T47D (cell line): ENCODE measurements around the gene FAM110A.
"Not testable (repeated sequence)": the region's sequence is repeated elsewhere in the genome, so short reads cannot be mapped to it uniquely, and the experiment has no call there.

Source experiments
- DNase-seq, 2 experiments: peaks; one replicate each; pipeline versions ENCODE4 v3.0.0 to v3.0.0-alpha.2; 2011 to 2012; ENCODE audit warnings: low read depth in 1 of 2, low spot score in 1 of 2
- JUND ChIP-seq: IDR thresholded peaks from 2 replicates; pipeline ENCODE4 v1.6.1; 2012; ENCODE audit warnings: low read depth
- in situ Hi-C: cut with HindIII; loops from 2 replicates; pipeline ENCODE4 v1.10.0; 2016; ENCODE audit warnings: low sequenced_read_pairs, low pct_unique_long_range_greater_than_20kb

Gene FAM110A

DNA sequence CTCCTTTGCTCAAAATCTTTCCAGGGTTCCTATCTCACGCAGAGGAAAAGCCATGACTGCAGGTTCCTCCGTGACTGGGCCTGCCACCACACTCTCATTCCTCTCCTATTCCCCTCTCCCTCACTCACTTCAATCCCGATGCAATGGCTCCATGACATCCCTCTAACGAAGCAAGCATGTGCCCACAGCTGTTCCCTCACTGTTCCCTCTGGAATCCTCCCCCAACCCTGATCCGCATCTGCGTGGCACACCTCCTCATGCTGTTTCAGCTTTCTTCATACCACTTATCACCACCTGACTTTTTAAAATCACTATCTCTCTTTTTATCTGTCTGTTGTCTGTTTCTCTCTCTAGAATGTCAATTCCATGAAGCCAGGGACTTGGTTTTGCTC lies 57.1 kb downstream of the FAM110A start:
- no peak for TF ChIP-seq JUND
- in situ Hi-C loops: no loop called here
- no peak for DNase-seq

DNA sequence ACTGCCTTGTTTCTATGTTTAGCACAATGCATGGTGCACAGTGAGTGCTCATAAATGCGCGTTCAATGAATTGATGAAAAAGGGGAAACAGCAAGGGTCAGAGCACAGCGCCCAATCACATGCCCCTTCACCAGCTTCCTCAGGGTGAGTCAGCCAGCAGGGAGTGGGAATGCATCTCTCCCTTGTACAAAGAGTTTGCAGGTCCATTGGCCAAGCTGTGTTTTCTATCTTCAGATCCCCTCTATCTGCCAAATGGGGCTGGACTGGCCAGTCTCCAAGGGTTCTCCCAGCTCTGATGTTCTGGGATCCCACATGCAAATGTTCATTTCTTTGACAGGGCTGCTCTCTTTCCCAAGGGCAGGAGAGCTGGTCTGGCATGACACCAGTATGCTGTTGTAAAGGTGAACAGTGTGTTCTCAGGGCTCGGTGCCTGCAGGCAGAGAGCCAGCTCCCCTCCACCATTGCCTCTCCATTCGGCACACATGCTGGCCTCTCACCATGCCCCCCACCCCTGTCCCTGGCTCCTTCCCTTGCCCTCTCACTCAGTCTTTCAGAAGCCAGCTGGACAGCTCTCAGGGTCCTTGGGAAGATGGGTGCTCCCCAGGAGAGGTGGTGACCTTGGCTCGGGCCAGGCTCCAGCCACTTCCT lies 57.7 kb downstream of the FAM110A start:
- TF ChIP-seq JUND: no peak
- DNase-seq: no peak
- in situ Hi-C loops: no loop called here

DNA sequence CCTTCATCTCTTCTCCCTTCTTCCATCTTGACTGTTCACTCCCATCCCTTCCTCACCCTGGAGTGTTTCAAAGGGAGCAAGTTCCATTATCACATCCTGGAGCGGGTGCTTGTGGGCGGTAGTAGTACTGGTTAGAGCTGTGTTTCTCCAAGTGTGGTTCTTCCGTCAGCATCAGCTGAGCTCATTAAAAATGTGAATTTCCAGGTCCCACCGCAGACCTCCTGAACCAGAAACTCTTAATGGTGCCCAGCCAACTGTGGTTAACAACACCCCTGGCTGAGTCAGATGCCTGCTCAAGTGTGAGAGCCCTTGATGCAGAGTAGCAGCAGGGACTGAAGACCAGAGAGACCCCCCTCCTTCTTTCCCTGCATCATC lies 58.2 kb downstream of the FAM110A start:
- no peak for TF ChIP-seq JUND

DNA sequence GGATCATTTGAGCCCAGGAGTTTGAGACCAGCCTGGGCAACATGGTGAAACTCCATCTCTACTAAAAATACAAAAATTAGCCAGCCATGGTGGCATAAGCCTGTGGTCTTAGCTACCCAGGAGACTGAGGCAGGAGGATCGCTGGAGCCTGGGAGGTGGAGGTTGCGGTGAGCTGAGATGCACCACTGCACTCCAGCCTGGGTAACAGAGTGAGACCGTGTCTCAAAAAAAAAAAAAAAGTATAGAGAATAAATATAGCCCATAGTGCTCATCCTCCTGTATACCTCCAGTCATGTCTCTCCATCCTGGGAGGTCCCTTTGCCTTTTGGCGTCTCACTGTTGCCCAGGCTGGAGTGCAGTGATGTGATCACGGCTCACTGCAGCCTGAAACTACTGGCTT lies 58.9 kb downstream of the FAM110A start:
- DNase-seq, in situ Hi-C loops: not testable (repeated sequence)

More for the DNA sequence above, 58.2 kb downstream of the FAM110A start:
- DNase-seq: no peak
- in situ Hi-C loops: no loop called here
